K562 (cell line): ENCODE measurements around the gene FOXN1. TPM values are rescaled to one million over a fixed set of nuclear protein-coding genes. Genes with fewer than 3 reads are reported as not detected.

ENCODE experiments used
- ATAC-seq: fragments of 200-7000 bp; cut with Tn5 transposase; 3 replicates; pipeline ENCODE4 v1.9.1; 2020; ENCODE audit warnings: moderate library complexity
- BruUV-seq: library from RNA; stranded (reverse); fragments of 400-500 nt; replicated peaks from 2 replicates; lab custom pipeline; 2021; lab: Mats Ljungman, UMichigan
- CTCF ChIA-PET: fragments of 300-600 bp; formaldehyde crosslinking; extraction: SDS; loops from one replicate; lab custom pipeline; 2021; ENCODE audit warnings: low intra/inter-chr PET ratio; lab: Yijun Ruan, JAX
- POLR2A ChIA-PET: fragments of 300-600, 350-650 bp; sonication (Branson Sonifier 250); formaldehyde crosslinking; extraction: SDS; loops from one replicate; lab custom pipeline; 2021; ENCODE audit warnings: antibody characterized with exemption, inconsistent platforms; lab: Yijun Ruan, JAX
- DNase-seq, 4 experiments: peaks; one replicate each; pipeline versions ENCODE4 v3.0.0 to v3.0.0-alpha.2; 2011 to 2018; ENCODE audit warnings: low spot score in 3 of 4, mixed read lengths in 3 of 4; ENCODE audit errors: extremely low read depth in 1 of 4
- FAIRE-seq: peaks from 2 replicates; lab custom pipeline; 2011; peaks lifted over from hg19 to GRCh38; lab: Jason Lieb, UNC
- H2AFZ ChIP-seq: 2 replicates; pipeline ENCODE4 v1.6.0; 2011; ENCODE audit warnings: low read depth, low read length, control low read depth, inconsistent platforms
- H3K27ac ChIP-seq: fragments of 200-600 bp; 3 replicates; pipeline ENCODE4 v1.8.0; 2011; ENCODE audit warnings: low read depth, mild to moderate bottlenecking, control low read depth, inconsistent platforms, low read length, moderate library complexity, mixed read lengths; ENCODE audit errors: extremely low read depth
- H3K27me3 ChIP-seq, 2 experiments: fragments of 300-600 bp in 1 of 2; 2 replicates in 1 of 2; 3 replicates in 1 of 2; pipeline versions ENCODE4 v1.6.0 to v1.8.0; 2011; ENCODE audit warnings: inconsistent platforms in 2 of 2, low read length in 2 of 2, mild to moderate bottlenecking in 1 of 2, mixed read lengths in 1 of 2, moderate library complexity in 1 of 2; ENCODE audit not compliant: control insufficient read depth in 2 of 2, insufficient read depth in 2 of 2
- H3K36me3 ChIP-seq: fragments of 300-600 bp; 3 replicates; pipeline ENCODE4 v1.8.0; 2011; ENCODE audit warnings: mild to moderate bottlenecking, low read length, inconsistent platforms; ENCODE audit not compliant: control insufficient read depth, insufficient read depth
- H3K4me1 ChIP-seq, 2 experiments: fragments of 200-600 bp in 1 of 2; replicated peaks in 1 of 2; 2 replicates in 1 of 2; 3 replicates in 1 of 2; pipeline versions ENCODE4 v1.5.1 to v1.8.0; 2011; ENCODE audit warnings: inconsistent platforms in 2 of 2, low read length in 2 of 2, mild to moderate bottlenecking in 1 of 2, mixed read lengths in 1 of 2, moderate library complexity in 1 of 2; ENCODE audit not compliant: control insufficient read depth in 2 of 2, insufficient read depth in 2 of 2
- H3K4me2 ChIP-seq: 2 replicates; pipeline ENCODE4 v1.6.1; 2011; ENCODE audit warnings: low read length, control low read depth, inconsistent platforms, mixed read lengths; ENCODE audit not compliant: insufficient read depth
- H3K4me3 ChIP-seq: fragments of 200-600 bp; sonication (generic), shearing (Covaris generic); 2 replicates; pipeline ENCODE4 v1.5.1; 2016; ENCODE audit warnings: control low read depth, inconsistent platforms
- H3K79me2 ChIP-seq: fragments of 200-600 bp; 3 replicates; pipeline ENCODE4 v1.8.0; 2011; ENCODE audit warnings: low read length, inconsistent platforms; ENCODE audit not compliant: control insufficient read depth, insufficient read depth
- H3K9ac ChIP-seq, 2 experiments: 2 replicates each; pipeline versions ENCODE4 v1.6.0 to v1.6.1; 2011; ENCODE audit warnings: low read depth in 2 of 2, low read length in 2 of 2, control low read depth in 1 of 2, inconsistent platforms in 1 of 2, mild to moderate bottlenecking in 1 of 2, mixed read lengths in 1 of 2; ENCODE audit not compliant: insufficient read depth in 1 of 2
- H3K9me1 ChIP-seq: one replicate; pipeline ENCODE4 v1.6.0; 2011; ENCODE audit warnings: inconsistent platforms, mild to moderate bottlenecking, low read length, moderate library complexity; ENCODE audit not compliant: control insufficient read depth, insufficient read depth
- H3K9me3 ChIP-seq: replicated peaks from 2 replicates; pipeline ENCODE4 v1.5.1; 2011; ENCODE audit warnings: low read depth, low read length, inconsistent platforms; ENCODE audit not compliant: control insufficient read depth, insufficient read depth
- H4K20me1 ChIP-seq: replicated peaks from 2 replicates; pipeline ENCODE4 v1.6.1; 2011; ENCODE audit warnings: low read length, inconsistent platforms, mixed read lengths; ENCODE audit not compliant: control insufficient read depth, insufficient read depth
- ZBED1 ChIP-seq: IDR thresholded peaks from 2 replicates; pipeline ENCODE4 v1.6.1; 2014
- WGBS: fragments of 100-300 bp; shearing (Covaris generic); methylation state at CpG from one replicate; pipeline ENCODE4 v1.1.6; 2016; ENCODE audit warnings: low coverage, mixed read lengths; ENCODE audit not compliant: insufficient coverage; ENCODE audit errors: missing lambda C conversion rate; 5-methylcytosine and 5-hydroxymethylcytosine counted together
- in situ Hi-C: fragments of 300-500 bp; cut with MboI; formaldehyde crosslinking; loops from 4 replicates; pipeline ENCODE4 v1.15.0; 2018; ENCODE audit warnings: inconsistent platforms, mixed read lengths
- intact Hi-C: fragments of 100-400 bp; cut with micrococcal nuclease; formaldehyde crosslinking; loops from 2 replicates; pipeline ENCODE4 v1.14.2; 2022
- polyA plus RNA-seq, 8 experiments: library from polyadenylated mRNA; depleted of rRNA in 4 of 8; stranded (reverse) in 5 of 8; unstranded in 3 of 8; fragments of >200 nt; fragmentation: Nextera tagmentation in 2 of 8; fragmentation: Illumina TruSeq in 1 of 8; extraction: Ambion mirVana in 2 of 8; extraction: Trizol in 1 of 8; gene quantifications; 2 replicates each; pipeline versions ENCODE4 v1.2.1 to v1.2.3, GENCODE V29; 2011 to 2014; ENCODE audit warnings: inconsistent platforms in 1 of 8, missing spikeins in 1 of 8
- total RNA-seq, 7 experiments: library from RNA; depleted of rRNA in 6 of 7; stranded (reverse); fragments of >200 nt in 6 of 7; fragmentation: Illumina TruSeq in 2 of 7; extraction: Trizol in 2 of 7; gene quantifications; 2 replicates each; pipeline versions ENCODE4 v1.2.1 to v1.2.3, GENCODE V29; 2011 to 2021; ENCODE audit warnings: low replicate concordance in 1 of 7
- TF ChIP-seq, protein P1 (sequence below): fragments of 250-450 bp; sonication (Bioruptor Pico); IDR thresholded peaks from 2 replicates; pipeline ENCODE4 v1.4.0; 2020; ENCODE audit warnings: mild to moderate bottlenecking, moderate library complexity
- TF ChIP-seq, protein P2 (sequence below): sonication (generic); formaldehyde crosslinking; IDR thresholded peaks from 2 replicates; pipeline ENCODE4 v1.8.0; 2022; ENCODE audit warnings: missing genetic modification reagents, mild to moderate bottlenecking, borderline replicate concordance
- TF ChIP-seq, protein P3 (sequence below): fragments of 450-650 bp; IDR thresholded peaks from 2 replicates; pipeline ENCODE4 v1.6.1; 2016; ENCODE audit warnings: low read depth, mild to moderate bottlenecking, moderate library complexity

The FOXN1 gene
- total and polyA plus RNA-seq, 9 of the 15 experiments (the other 6 are each of a cell fraction or from before 2014, with no cell fraction given), result not detected

DNA sequence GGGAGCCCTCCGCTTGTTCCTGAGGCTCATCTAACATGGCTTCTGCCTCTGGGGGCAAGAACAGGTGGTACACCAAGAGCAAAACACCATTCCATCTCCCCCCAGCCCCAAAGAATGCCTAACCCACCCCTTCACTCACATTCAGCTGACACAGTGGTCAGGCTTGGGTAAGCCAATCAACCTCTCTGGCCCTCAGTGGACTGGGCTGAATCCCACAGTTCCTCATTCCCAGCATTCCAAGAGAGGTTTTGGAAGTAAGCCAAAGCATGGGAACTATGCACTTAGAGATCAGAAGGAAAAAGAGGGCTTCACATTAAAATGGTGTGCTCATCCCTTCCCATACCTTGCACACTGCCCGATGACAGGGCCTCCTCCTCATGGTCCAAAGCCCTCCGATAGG, 57.3 kb downstream of the FOXN1 start:
- Histone ChIP-seq H3K27me3 (no peaks in the 10 kb centered on the region), H3K79me2 (peaks cover 50% of the 10 kb centered on the region), H3K9me3 (no peaks in the 10 kb centered on the region), H4K20me1 (no peaks in the 10 kb centered on the region), H3K4me3 (no peak overlapping the region), H3K36me3 (peaks cover 77% of the 10 kb centered on the region)
- no peak for FAIRE-seq
- in situ Hi-C loops, result no loop called here
- ATAC-seq, result no peak
- POLR2A ChIA-PET, result interaction anchor here (1.5 kb wide), 1 partner anchor 9 kb away, joined by 6 read pairs; no protein-coding TSS in a partner anchor
- TF ChIP-seq, protein P1, sequence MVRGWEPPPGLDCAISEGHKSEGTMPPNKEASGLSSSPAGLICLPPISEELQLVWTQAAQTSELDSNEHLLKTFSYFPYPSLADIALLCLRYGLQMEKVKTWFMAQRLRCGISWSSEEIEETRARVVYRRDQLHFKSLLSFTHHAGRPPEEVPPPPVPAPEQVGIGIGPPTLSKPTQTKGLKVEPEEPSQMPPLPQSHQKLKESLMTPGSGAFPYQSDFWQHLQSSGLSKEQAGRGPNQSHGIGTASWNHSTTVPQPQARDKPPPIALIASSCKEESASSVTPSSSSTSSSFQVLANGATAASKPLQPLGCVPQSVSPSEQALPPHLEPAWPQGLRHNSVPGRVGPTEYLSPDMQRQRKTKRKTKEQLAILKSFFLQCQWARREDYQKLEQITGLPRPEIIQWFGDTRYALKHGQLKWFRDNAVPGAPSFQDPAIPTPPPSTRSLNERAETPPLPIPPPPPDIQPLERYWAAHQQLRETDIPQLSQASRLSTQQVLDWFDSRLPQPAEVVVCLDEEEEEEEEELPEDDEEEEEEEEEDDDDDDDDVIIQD (CRISPR knock-in tag), result no peak
- no peak for TF ChIP-seq ZBED1
- TF ChIP-seq, protein P2, sequence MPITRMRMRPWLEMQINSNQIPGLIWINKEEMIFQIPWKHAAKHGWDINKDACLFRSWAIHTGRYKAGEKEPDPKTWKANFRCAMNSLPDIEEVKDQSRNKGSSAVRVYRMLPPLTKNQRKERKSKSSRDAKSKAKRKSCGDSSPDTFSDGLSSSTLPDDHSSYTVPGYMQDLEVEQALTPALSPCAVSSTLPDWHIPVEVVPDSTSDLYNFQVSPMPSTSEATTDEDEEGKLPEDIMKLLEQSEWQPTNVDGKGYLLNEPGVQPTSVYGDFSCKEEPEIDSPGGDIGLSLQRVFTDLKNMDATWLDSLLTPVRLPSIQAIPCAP (CRISPR knock-in tag), result no peak
- TF ChIP-seq, protein P3, sequence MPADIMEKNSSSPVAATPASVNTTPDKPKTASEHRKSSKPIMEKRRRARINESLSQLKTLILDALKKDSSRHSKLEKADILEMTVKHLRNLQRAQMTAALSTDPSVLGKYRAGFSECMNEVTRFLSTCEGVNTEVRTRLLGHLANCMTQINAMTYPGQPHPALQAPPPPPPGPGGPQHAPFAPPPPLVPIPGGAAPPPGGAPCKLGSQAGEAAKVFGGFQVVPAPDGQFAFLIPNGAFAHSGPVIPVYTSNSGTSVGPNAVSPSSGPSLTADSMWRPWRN, result no peak
- TF ChIP-seq, all 486 proteins: peak for 0
- Histone ChIP-seq H2AFZ (no peak overlapping the region), H3K4me1 (peaks cover 0 to 1% of the 10 kb centered on the region in 2 experiments; a peak in 2 of 5 replicates), H3K27ac (no peak overlapping the region), H3K4me2 (no peak overlapping the region), H3K9me1 (no peaks in the 10 kb centered on the region), H3K9ac (no peak overlapping the region)
- no TSS peak for BruUV-seq
- 97% methylated on average over 3 of the region's 3 CpGs for WGBS
- DNase-seq, result no peak
- intact Hi-C loops, result no loop called here
- CTCF ChIA-PET, result no interaction called here
